Neural cell (in vitro differentiated cells): ENCODE measurements around the gene PPP2R2D. TPM values are rescaled to one million over a fixed set of nuclear protein-coding genes. Genes with fewer than 3 reads are reported as not detected.

Experiments used
- H2AFZ ChIP-seq: fragments of 200-600, 300-800 bp; sonication (generic), shearing (Covaris generic); 2 replicates; pipeline ENCODE4 v1.6.0; 2014; ENCODE audit warnings: low read depth, mild to moderate bottlenecking, antibody characterized with exemption, low read length, moderate library complexity
- H3F3A ChIP-seq: fragments of 200-600 bp; shearing (Covaris generic); 2 replicates; pipeline ENCODE4 v1.6.1; 2016; ENCODE audit warnings: mild to moderate bottlenecking, moderate library complexity, mixed read lengths, antibody characterized with exemption, low read length; ENCODE audit not compliant: insufficient read depth, poor library complexity, severe bottlenecking
- H3K27ac ChIP-seq: fragments of 200-600, 300-800 bp; sonication (generic), shearing (Covaris generic); 2 replicates; pipeline ENCODE4 v1.5.1; 2014; ENCODE audit warnings: mild to moderate bottlenecking, low read length, moderate library complexity
- H3K27me3 ChIP-seq: fragments of 300-800, 200-600 bp; sonication (generic), shearing (Covaris generic); 2 replicates; pipeline ENCODE4 v1.6.0; 2014; ENCODE audit warnings: mild to moderate bottlenecking, low read depth, low read length, moderate library complexity; ENCODE audit not compliant: insufficient read depth
- H3K36me3 ChIP-seq: fragments of 300-800, 200-600 bp; sonication (generic), shearing (Covaris generic); 2 replicates; pipeline ENCODE4 v1.5.1; 2014; ENCODE audit warnings: mild to moderate bottlenecking, antibody characterized with exemption, low read length, moderate library complexity; ENCODE audit not compliant: insufficient read depth
- H3K4me2 ChIP-seq: fragments of 300-800, 200-600 bp; sonication (generic), shearing (Covaris generic); 2 replicates; pipeline ENCODE4 v1.6.0; 2014; ENCODE audit warnings: mild to moderate bottlenecking, low read length
- H3K4me3 ChIP-seq: fragments of 300-800, 200-600 bp; sonication (generic), shearing (Covaris generic); 2 replicates; pipeline ENCODE4 v1.5.1; 2014; ENCODE audit warnings: mild to moderate bottlenecking, low read length, moderate library complexity
- H3K79me2 ChIP-seq: fragments of 200-600 bp; shearing (Covaris generic); replicated peaks from 2 replicates; pipeline ENCODE4 v1.6.0; 2014; ENCODE audit warnings: mild to moderate bottlenecking, low read length, moderate library complexity; ENCODE audit not compliant: insufficient read depth
- H3K9ac ChIP-seq: fragments of 300-800, 200-600 bp; sonication (generic), shearing (Covaris generic); 2 replicates; pipeline ENCODE4 v1.6.1; 2016; ENCODE audit warnings: mild to moderate bottlenecking, low read length, mixed read lengths
- H3K9me2 ChIP-seq: fragments of 200-600 bp; shearing (Covaris generic); 2 replicates; pipeline ENCODE4 v1.6.1; 2016; ENCODE audit warnings: mild to moderate bottlenecking, low read length, mixed read lengths; ENCODE audit not compliant: insufficient read depth
- H3K9me3 ChIP-seq: fragments of 200-600, 300-800 bp; sonication (generic), shearing (Covaris generic); 2 replicates; pipeline ENCODE4 v1.6.1; 2016; ENCODE audit warnings: mild to moderate bottlenecking, mixed run types, low read length, moderate library complexity, mixed read lengths
- H4K20me1 ChIP-seq: fragments of 200-600 bp; shearing (Covaris generic); 2 replicates; pipeline ENCODE4 v1.6.1; 2016; ENCODE audit warnings: mild to moderate bottlenecking, mixed run types; ENCODE audit not compliant: insufficient read depth
- EP300 ChIP-seq: fragments of 450-650 bp; conservative IDR thresholded peaks from 2 replicates; pipeline ENCODE4 v1.6.1; 2014; ENCODE audit warnings: antibody characterized with exemption, mild to moderate bottlenecking, moderate library complexity; ENCODE audit not compliant: poor library complexity, severe bottlenecking
- EZH2 ChIP-seq: fragments of 200-600, 300-800 bp; shearing (Covaris generic), sonication (generic); IDR thresholded peaks from 2 replicates; pipeline ENCODE4 v1.6.1; 2014; ENCODE audit warnings: antibody characterized with exemption, low read length, borderline replicate concordance, mild to moderate bottlenecking; ENCODE audit not compliant: insufficient read depth, poor library complexity, severe bottlenecking
- MXI1 ChIP-seq: fragments of 450-650 bp; conservative IDR thresholded peaks from 2 replicates; pipeline ENCODE4 v1.6.1; 2014; ENCODE audit warnings: antibody characterized with exemption, mild to moderate bottlenecking; ENCODE audit not compliant: poor library complexity, severe bottlenecking
- POLR2AphosphoS5 ChIP-seq: IDR thresholded peaks from 2 replicates; pipeline ENCODE4 v1.6.1; 2012
- RAD21 ChIP-seq: fragments of 450-650 bp; conservative IDR thresholded peaks from 2 replicates; pipeline ENCODE4 v1.6.1; 2014; ENCODE audit warnings: antibody characterized with exemption, mild to moderate bottlenecking, moderate library complexity
- REST ChIP-seq: IDR thresholded peaks from 2 replicates; pipeline ENCODE4 v1.6.1; 2012; ENCODE audit warnings: borderline replicate concordance
- SMC3 ChIP-seq: fragments of 450-650 bp; conservative IDR thresholded peaks from 2 replicates; pipeline ENCODE4 v1.6.1; 2014; ENCODE audit warnings: antibody characterized with exemption, mild to moderate bottlenecking, moderate library complexity; ENCODE audit not compliant: poor library complexity
- TAF1 ChIP-seq: IDR thresholded peaks from 2 replicates; pipeline ENCODE4 v1.6.1; 2012; ENCODE audit warnings: low read depth
- polyA plus RNA-seq: library from polyadenylated mRNA; depleted of rRNA; stranded (reverse); fragments of >200 nt; gene quantifications from 2 replicates; pipeline ENCODE4 v1.2.3, GENCODE V29; 2014
- TF ChIP-seq, protein P1 (sequence below): fragments of 450-650 bp; IDR thresholded peaks from 2 replicates; pipeline ENCODE4 v1.5.1; 2014; ENCODE audit warnings: antibody characterized with exemption, mild to moderate bottlenecking, moderate library complexity; ENCODE audit not compliant: poor library complexity, severe bottlenecking

The PPP2R2D gene
- polyA plus RNA-seq, 1 donor from 2014 or later, result 71.7 TPM

DNA sequence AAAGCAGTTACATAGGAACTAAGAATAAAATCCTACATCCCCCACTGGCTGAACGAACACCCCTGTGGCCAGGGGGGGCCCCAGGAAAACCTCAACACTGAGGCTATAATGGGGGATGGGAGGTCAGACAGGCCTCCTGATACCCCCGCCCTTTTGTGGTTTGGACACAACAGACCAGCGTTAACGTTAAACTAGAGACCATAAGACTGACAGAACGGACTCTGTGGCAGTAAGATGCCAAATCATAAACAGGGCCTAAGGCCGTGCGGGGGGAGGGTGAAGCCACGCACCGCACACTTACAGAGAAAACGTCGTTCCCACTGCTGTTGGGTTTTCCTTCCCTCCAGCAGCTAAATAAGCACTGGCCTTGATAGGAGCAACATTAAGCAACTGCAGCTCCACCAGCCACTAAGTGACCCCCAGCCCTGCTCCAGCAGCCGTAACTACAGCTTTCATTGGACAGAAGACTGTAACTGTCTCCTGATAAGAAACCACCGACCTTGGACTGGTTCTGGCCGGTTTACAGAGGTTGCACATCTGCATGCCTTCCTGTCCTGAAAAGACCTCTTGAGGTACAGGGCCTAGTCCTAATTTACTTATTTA is 3.4 kb upstream of the PPP2R2D start:
- H3K79me2 ChIP-seq, result peaks cover 10% of the 10 kb centered on the region
- no peak overlapping the region for H3K4me3 ChIP-seq
- no peak overlapping the region for H2AFZ ChIP-seq
- H3K27ac ChIP-seq, result no peak overlapping the region
- H3K9me3 ChIP-seq, result no peaks in the 10 kb centered on the region
- peaks cover 6% of the 10 kb centered on the region for H3K27me3 ChIP-seq
- H3K4me2 ChIP-seq, result no peak overlapping the region
- H4K20me1 ChIP-seq, result no peaks in the 10 kb centered on the region
- TF ChIP-seq EZH2 (no peak), POLR2AphosphoS5 (no peak), EP300 (no peak), MXI1 (no peak), TAF1 (no peak), SMC3 (no peak)
- TF ChIP-seq, protein P1, sequence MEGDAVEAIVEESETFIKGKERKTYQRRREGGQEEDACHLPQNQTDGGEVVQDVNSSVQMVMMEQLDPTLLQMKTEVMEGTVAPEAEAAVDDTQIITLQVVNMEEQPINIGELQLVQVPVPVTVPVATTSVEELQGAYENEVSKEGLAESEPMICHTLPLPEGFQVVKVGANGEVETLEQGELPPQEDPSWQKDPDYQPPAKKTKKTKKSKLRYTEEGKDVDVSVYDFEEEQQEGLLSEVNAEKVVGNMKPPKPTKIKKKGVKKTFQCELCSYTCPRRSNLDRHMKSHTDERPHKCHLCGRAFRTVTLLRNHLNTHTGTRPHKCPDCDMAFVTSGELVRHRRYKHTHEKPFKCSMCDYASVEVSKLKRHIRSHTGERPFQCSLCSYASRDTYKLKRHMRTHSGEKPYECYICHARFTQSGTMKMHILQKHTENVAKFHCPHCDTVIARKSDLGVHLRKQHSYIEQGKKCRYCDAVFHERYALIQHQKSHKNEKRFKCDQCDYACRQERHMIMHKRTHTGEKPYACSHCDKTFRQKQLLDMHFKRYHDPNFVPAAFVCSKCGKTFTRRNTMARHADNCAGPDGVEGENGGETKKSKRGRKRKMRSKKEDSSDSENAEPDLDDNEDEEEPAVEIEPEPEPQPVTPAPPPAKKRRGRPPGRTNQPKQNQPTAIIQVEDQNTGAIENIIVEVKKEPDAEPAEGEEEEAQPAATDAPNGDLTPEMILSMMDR, result no peak
- no peak overlapping the region for H3K9ac ChIP-seq
- H3K36me3 ChIP-seq, result no peaks in the 10 kb centered on the region
- H3F3A ChIP-seq, result no peaks in the 10 kb centered on the region
- no peaks in the 10 kb centered on the region for H3K9me2 ChIP-seq

DNA sequence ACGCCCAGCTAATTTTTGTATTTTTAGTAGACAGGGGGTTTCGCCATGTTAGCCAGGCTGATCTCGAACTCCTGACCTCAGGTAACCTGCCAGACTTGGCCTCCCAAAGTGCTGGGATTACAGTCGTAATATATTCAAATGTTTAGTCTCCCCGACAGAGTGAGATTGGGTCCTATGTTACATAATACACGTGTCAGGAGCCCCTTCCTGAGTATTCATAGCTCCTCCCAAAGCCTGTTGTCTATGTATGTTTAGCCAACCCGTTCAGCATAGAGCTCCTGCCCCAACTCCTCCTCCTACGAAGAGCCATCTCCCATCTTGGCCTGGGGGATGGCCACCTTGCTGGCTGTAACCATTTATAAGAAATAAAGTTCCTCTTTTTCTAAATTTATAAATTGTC is 2.7 kb upstream of the PPP2R2D start:
- H3K9ac ChIP-seq, result no peak overlapping the region
- H3K79me2 ChIP-seq, result peaks cover 17% of the 10 kb centered on the region
- H3K9me3 ChIP-seq, result no peaks in the 10 kb centered on the region
- H2AFZ ChIP-seq, result no peak overlapping the region
- no peak for TF ChIP-seq REST
- TF ChIP-seq SMC3, result no peak
- TF ChIP-seq, protein P1, result no peak
- TF ChIP-seq MXI1, result no peak
- TF ChIP-seq EZH2, result no peak
- TF ChIP-seq TAF1, result no peak
- no peak for TF ChIP-seq EP300
- no peak for TF ChIP-seq POLR2AphosphoS5
- TF ChIP-seq RAD21, result no peak
- H4K20me1 ChIP-seq, result no peaks in the 10 kb centered on the region
- no peaks in the 10 kb centered on the region for H3K36me3 ChIP-seq
- H3K27ac ChIP-seq, result no peak overlapping the region
- no peaks in the 10 kb centered on the region for H3F3A ChIP-seq
- no peak overlapping the region for H3K4me3 ChIP-seq
- H3K4me2 ChIP-seq, result no peak overlapping the region
- H3K27me3 ChIP-seq, result peaks cover 6% of the 10 kb centered on the region
- no peaks in the 10 kb centered on the region for H3K9me2 ChIP-seq
